ENCODE data around the gene ZNF563.

The ZNF563 gene

GRCh38 chr19:12331211-12331941 is 2.1 kb downstream of the ZNF563 start:
- Histone ChIP-seq H3K36me3 (ENCODE audit: control insufficient read depth in 1 of 2, insufficient read depth in 2 of 2, low read length in 2 of 2) (no peaks in the 10 kb centered on the region), H3K9ac (ENCODE audit: low read length) (no peak overlapping the region), H3K4me3 (ENCODE audit: low read depth, low read length) (no peak overlapping the region), H3K9me3 (ENCODE audit: insufficient read depth, low read depth, low read length) (no peaks in the 10 kb centered on the region), H3K27me3 (ENCODE audit: insufficient read depth, low read length) (no peaks in the 10 kb centered on the region), H2BK120ac (ENCODE audit: insufficient read depth, low read length, poor library complexity) (no peak overlapping the region), H3K27ac (ENCODE audit: low read depth, low read length) (no peak overlapping the region), H3K4ac (ENCODE audit: low read depth, low read length) (no peak overlapping the region), H2AFZ (ENCODE audit: insufficient read depth, low read length, poor library complexity) (no peak overlapping the region), H3K4me2 (ENCODE audit: low read length) (no peak overlapping the region), H3K18ac (ENCODE audit: low read length) (no peak overlapping the region), H4K12ac (ENCODE audit: low read depth, low read length) (no peak overlapping the region), H2AK5ac (ENCODE audit: low read length) (no peak overlapping the region), H2BK5ac (ENCODE audit: low read depth, low read length, poor library complexity) (no peak overlapping the region), H3K23ac (ENCODE audit: low read length) (no peak overlapping the region), H3K79me2 (ENCODE audit: control insufficient read depth, insufficient read depth, low read length, poor library complexity) (peaks cover 4% of the 10 kb centered on the region), H3K4me1 (ENCODE audit: control insufficient read depth in 1 of 2, insufficient read depth in 2 of 2, low read length in 2 of 2) (peaks cover 6 to 13% of the 10 kb centered on the region in 2 experiments), H4K91ac (ENCODE audit: low read depth, low read length) (no peak overlapping the region), H4K8ac (ENCODE audit: low read depth, low read length) (no peak overlapping the region), H3K14ac (ENCODE audit: low read length) (no peak overlapping the region), H3K79me1 (ENCODE audit: low read length) (peaks cover 7% of the 10 kb centered on the region), H2BK12ac (ENCODE audit: low read length) (no peak overlapping the region)
- no CpG with 5 or more reads among the region's 4 CpGs for WGBS (ENCODE audit: extremely low coverage, insufficient coverage, insufficient read length)
- peak in 1 of 2 donors; percentile 17 for DNase-seq

GRCh38 chr19:12330340-12330739 is 3.1 kb downstream of the ZNF563 start:
- Histone ChIP-seq H3K27ac (ENCODE audit: low read depth, low read length) (no peak overlapping the region), H2BK12ac (ENCODE audit: low read length) (no peak overlapping the region), H3K4me3 (ENCODE audit: low read depth, low read length) (no peak overlapping the region), H3K9ac (ENCODE audit: low read length) (no peak overlapping the region), H3K36me3 (ENCODE audit: control insufficient read depth in 1 of 2, insufficient read depth in 2 of 2, low read length in 2 of 2) (no peaks in the 10 kb centered on the region), H3K18ac (ENCODE audit: low read length) (no peak overlapping the region), H2AK5ac (ENCODE audit: low read length) (no peak overlapping the region), H2BK5ac (ENCODE audit: low read depth, low read length, poor library complexity) (no peak overlapping the region), H3K4ac (ENCODE audit: low read depth, low read length) (no peak overlapping the region), H2BK120ac (ENCODE audit: insufficient read depth, low read length, poor library complexity) (no peak overlapping the region), H3K4me2 (ENCODE audit: low read length) (no peak overlapping the region), H3K79me1 (ENCODE audit: low read length) (peaks cover 7% of the 10 kb centered on the region), H3K4me1 (ENCODE audit: control insufficient read depth in 1 of 2, insufficient read depth in 2 of 2, low read length in 2 of 2) (peaks cover 6 to 13% of the 10 kb centered on the region in 2 experiments), H3K79me2 (ENCODE audit: control insufficient read depth, insufficient read depth, low read length, poor library complexity) (peaks cover 4% of the 10 kb centered on the region), H3K9me3 (ENCODE audit: insufficient read depth, low read depth, low read length) (no peaks in the 10 kb centered on the region), H2AFZ (ENCODE audit: insufficient read depth, low read length, poor library complexity) (no peak overlapping the region), H3K23ac (ENCODE audit: low read length) (no peak overlapping the region), H4K91ac (ENCODE audit: low read depth, low read length) (no peak overlapping the region), H4K8ac (ENCODE audit: low read depth, low read length) (no peak overlapping the region), H3K14ac (ENCODE audit: low read length) (no peak overlapping the region), H3K27me3 (ENCODE audit: insufficient read depth, low read length) (no peaks in the 10 kb centered on the region), H4K12ac (ENCODE audit: low read depth, low read length) (no peak overlapping the region)
- WGBS (ENCODE audit: extremely low coverage, insufficient coverage, insufficient read length), result no CpG with 5 or more reads among the region's 4 CpGs
- DNase-seq, result no peak

- Histone ChIP-seq H3K27ac (ENCODE audit: low read depth, low read length) (no peak overlapping the region), H4K12ac (ENCODE audit: low read depth, low read length) (no peak overlapping the region), H4K8ac (ENCODE audit: low read depth, low read length) (no peak overlapping the region), H3K23ac (ENCODE audit: low read length) (no peak overlapping the region), H3K4me1 (ENCODE audit: control insufficient read depth in 1 of 2, insufficient read depth in 2 of 2, low read length in 2 of 2) (no peaks in the 10 kb centered on the region), H3K4me2 (ENCODE audit: low read length) (no peak overlapping the region), H3K9me3 (ENCODE audit: insufficient read depth, low read depth, low read length) (peaks cover 7% of the 10 kb centered on the region), H3K14ac (ENCODE audit: low read length) (no peak overlapping the region), H2BK12ac (ENCODE audit: low read length) (no peak overlapping the region), H2AK5ac (ENCODE audit: low read length) (no peak overlapping the region), H4K91ac (ENCODE audit: low read depth, low read length) (no peak overlapping the region), H3K18ac (ENCODE audit: low read length) (no peak overlapping the region), H2BK120ac (ENCODE audit: insufficient read depth, low read length, poor library complexity) (no peak overlapping the region), H3K79me2 (ENCODE audit: control insufficient read depth, insufficient read depth, low read length, poor library complexity) (no peaks in the 10 kb centered on the region), H3K36me3 (ENCODE audit: control insufficient read depth in 1 of 2, insufficient read depth in 2 of 2, low read length in 2 of 2) (peaks cover 3 to 8% of the 10 kb centered on the region in 2 experiments), H3K4me3 (ENCODE audit: low read depth, low read length) (no peak overlapping the region), H3K4ac (ENCODE audit: low read depth, low read length) (no peak overlapping the region), H3K9ac (ENCODE audit: low read length) (no peak overlapping the region), H2AFZ (ENCODE audit: insufficient read depth, low read length, poor library complexity) (no peak overlapping the region), H2BK5ac (ENCODE audit: low read depth, low read length, poor library complexity) (no peak overlapping the region), H3K79me1 (ENCODE audit: low read length) (no peaks in the 10 kb centered on the region), H3K27me3 (ENCODE audit: insufficient read depth, low read length) (no peaks in the 10 kb centered on the region)
- DNase-seq, result no peak
These were observed 7.7 kb downstream of the ZNF563 start for GRCh38 chr19:12325690-12326089.

DNA sequence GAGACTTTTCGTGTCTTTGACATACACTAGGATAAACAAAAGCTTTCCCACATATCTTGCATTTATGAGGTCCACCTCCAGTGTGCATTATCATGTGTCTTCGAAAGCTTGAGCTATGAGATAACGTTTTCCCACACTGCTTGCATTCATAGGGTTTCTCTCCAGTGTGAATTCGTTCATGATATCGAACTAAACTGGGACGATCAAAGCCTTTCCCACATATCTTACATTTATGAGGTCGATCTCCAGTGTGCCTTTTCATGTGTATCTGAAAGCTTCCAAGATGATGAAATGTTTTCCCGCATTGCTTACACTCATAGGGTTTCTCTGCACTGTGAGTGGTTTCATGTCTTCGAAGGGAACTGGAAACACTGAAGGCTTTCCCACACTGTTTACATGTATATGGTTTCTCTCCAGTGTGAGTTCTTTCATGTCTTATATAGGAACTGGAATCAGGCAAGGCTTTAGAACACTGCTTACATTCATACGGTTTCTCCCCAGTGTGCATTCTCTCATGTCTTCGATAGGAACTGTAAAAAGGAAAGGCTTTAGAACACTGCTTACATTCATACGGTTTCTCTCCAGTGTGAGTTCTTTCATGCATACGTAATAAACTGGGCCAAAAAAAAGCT is 14.5 kb downstream of the ZNF563 start:
- Histone ChIP-seq H3K4me1 (ENCODE audit: control insufficient read depth in 1 of 2, insufficient read depth in 2 of 2, low read length in 2 of 2) (no peaks in the 10 kb centered on the region), H3K4me3 (ENCODE audit: low read depth, low read length) (no peak overlapping the region), H2BK12ac (ENCODE audit: low read length) (no peak overlapping the region), H3K9me3 (ENCODE audit: insufficient read depth, low read depth, low read length) (peaks cover 14% of the 10 kb centered on the region), H3K79me1 (ENCODE audit: low read length) (no peaks in the 10 kb centered on the region), H4K91ac (ENCODE audit: low read depth, low read length) (no peak overlapping the region), H2BK120ac (ENCODE audit: insufficient read depth, low read length, poor library complexity) (no peak overlapping the region), H2BK5ac (ENCODE audit: low read depth, low read length, poor library complexity) (no peak overlapping the region), H3K27me3 (ENCODE audit: insufficient read depth, low read length) (no peaks in the 10 kb centered on the region), H2AK5ac (ENCODE audit: low read length) (no peak overlapping the region), H4K12ac (ENCODE audit: low read depth, low read length) (no peak overlapping the region), H4K8ac (ENCODE audit: low read depth, low read length) (no peak overlapping the region), H3K4me2 (ENCODE audit: low read length) (no peak overlapping the region), H3K14ac (ENCODE audit: low read length) (no peak overlapping the region), H3K9ac (ENCODE audit: low read length) (no peak overlapping the region), H3K18ac (ENCODE audit: low read length) (no peak overlapping the region), H3K4ac (ENCODE audit: low read depth, low read length) (no peak overlapping the region), H3K27ac (ENCODE audit: low read depth, low read length) (no peak overlapping the region), H3K36me3 (ENCODE audit: control insufficient read depth in 1 of 2, insufficient read depth in 2 of 2, low read length in 2 of 2) (peaks cover 18 to 22% of the 10 kb centered on the region in 2 experiments), H3K79me2 (ENCODE audit: control insufficient read depth, insufficient read depth, low read length, poor library complexity) (no peaks in the 10 kb centered on the region), H2AFZ (ENCODE audit: insufficient read depth, low read length, poor library complexity) (no peak overlapping the region), H3K23ac (ENCODE audit: low read length) (no peak overlapping the region)
- WGBS (ENCODE audit: extremely low coverage, insufficient coverage, insufficient read length), result no CpG with 5 or more reads among the region's 13 CpGs
- DNase-seq, result no peak

Data from trophoblast cell (in vitro differentiated cells and primary cell).